Measurements from ENCODE around the gene FBXL14.

GRCh38 chr12:1530592-1531152 lies 63.7 kb downstream of the FBXL14 start:
- no peak for TF ChIP-seq FOXK2 (IDR thresholded peaks at IDR 0.05)
- TF ChIP-seq BHLHE40 (IDR thresholded peaks at IDR 0.05; ENCODE audit: borderline replicate concordance): no peak
- no peak for TF ChIP-seq ELF4 (IDR thresholded peaks at IDR 0.05)
- no peak for TF ChIP-seq HDGF (IDR thresholded peaks at IDR 0.05; ENCODE audit: borderline replicate concordance)

Measured in HEK293T (cell line).